Gastrocnemius medialis (tissue), 4 donors: ENCODE measurements around the gene RPRD1A.

Source experiments
- CTCF ChIP-seq, 5 experiments: fragments of 450-650 bp in 3 of 5; fragments of 200-600 bp in 2 of 5; sonication (generic) in 2 of 5; IDR thresholded peaks in 4 of 5; conservative IDR thresholded peaks in 1 of 5; 1 replicate in 4 of 5; 2 replicates in 1 of 5; pipeline ENCODE4 v1.5.1; 2016 to 2019; ENCODE audit warnings: antibody characterized with exemption in 5 of 5, mild to moderate bottlenecking in 3 of 5, moderate library complexity in 3 of 5
- POLR2A ChIP-seq, 2 donors: fragments of 450-650 bp; IDR thresholded peaks; one replicate each; pipeline ENCODE4 v1.6.1; 2017; ENCODE audit warnings: antibody characterized with exemption in 2 of 2, mild to moderate bottlenecking in 2 of 2, moderate library complexity in 2 of 2

GRCh38 chr18:36035253-36035652, 32.1 kb downstream of the RPRD1A start:
- no peak for TF ChIP-seq CTCF (IDR thresholded peaks at IDR 0.05 in 4 of 5, conservative IDR thresholded peaks at IDR 0.05 in 1 of 5)
- no peak for TF ChIP-seq POLR2A (IDR thresholded peaks at IDR 0.05)
